Activated T-cell treated with anti-CD3 and anti-CD28 coated beads for 1 hour (primary cell): ENCODE results near the gene INPP4B.
"Not testable (repeated sequence)": the region's sequence is repeated elsewhere in the genome, so short reads cannot be mapped to it uniquely, and the experiment has no call there.

ENCODE experiments used
- DNase-seq: peaks from one replicate; pipeline ENCODE4 v3.0.0-alpha.2; 2020; ENCODE audit warnings: low read depth

Gene INPP4B

GRCh38 chr4:142408003-142408441 is 438.1 kb downstream of the INPP4B start:
- DNase-seq = no peak

DNA sequence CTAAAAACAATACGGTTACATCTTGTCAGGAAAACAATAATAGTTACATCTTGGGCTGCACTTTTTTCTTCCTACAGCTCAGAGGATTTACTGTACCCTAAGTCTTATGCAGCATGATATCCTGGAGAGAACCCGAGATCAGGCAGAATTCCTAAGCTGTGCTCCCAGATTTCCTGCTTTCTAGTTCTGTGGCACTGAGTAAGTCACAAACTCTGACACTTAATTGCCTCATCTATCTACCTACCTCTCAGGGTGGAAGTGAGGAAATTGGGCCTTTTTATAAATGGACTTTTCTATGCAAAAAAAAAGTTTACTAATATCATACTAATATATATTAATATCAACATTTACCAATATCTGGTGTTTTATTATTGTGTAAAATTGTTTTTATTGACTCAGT is 438.5 kb downstream of the INPP4B start:
- DNase-seq = no peak

DNA sequence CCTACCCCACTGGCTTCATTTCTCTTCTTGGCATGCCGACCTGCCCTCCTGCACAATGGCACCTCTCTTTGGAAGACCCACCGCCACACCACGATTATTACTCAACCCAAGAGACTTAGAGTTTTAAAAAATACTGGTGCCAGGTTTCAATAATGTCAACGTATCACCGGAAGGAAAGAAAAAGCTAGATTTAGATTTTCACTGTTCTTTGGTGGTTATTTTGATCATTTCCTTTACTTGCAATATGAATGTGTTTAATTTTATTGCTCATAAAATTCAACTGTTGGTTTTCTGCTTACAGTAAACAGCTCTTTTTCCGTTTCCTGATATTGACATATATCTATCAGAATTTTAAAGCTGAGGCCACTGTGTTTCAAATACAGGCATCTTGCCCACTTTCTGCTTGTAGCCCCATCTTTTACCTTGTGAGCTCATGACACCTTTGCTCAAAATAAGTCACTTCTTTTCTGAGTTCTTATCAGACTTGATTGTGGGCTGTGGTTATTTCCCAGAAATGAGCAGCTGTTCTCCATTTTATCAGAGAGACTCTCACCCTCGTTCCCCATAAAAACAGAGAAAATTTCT is 439.1 kb downstream of the INPP4B start:
- no peak for DNase-seq

GRCh38 chr4:142406499-142406835 is 439.6 kb downstream of the INPP4B start:
- DNase-seq = no peak

DNA sequence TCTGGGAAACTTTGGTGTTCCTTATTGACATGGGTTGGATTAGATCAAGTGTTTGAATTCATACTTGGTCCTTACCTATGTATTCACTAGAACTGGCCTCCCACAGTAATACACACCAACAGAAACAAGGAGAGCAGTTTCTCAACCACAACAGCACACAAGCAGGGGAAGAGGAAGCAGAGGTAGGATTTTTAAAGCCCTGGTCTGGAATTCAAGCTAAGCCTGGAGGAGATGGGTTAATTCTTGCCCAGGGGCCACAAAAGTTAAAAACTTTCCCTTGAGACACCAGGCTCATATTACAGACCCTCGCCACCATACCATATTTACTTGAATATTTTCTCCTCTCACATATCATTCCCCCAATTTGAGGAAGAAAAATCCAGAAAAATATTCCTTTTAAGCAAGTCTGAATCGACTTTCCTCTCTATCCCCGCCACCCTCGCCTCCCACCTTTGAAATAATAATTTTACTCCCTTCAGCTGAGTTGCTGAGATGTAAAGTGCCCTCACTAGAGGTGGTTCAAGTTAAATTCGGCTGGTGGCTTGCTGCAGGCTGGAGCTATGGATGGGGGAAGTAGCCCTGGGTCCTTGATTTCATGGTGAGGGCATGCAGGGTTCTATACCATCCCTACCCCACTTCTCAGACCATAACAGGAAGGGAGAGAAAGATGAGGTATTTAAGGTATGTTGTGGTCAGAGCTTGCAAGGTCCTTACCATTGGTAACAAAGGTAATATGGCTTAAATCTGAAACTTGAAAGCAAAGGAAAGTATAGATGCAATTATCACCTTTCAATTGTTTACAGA is 440.2 kb downstream of the INPP4B start:
- DNase-seq = no peak

DNA sequence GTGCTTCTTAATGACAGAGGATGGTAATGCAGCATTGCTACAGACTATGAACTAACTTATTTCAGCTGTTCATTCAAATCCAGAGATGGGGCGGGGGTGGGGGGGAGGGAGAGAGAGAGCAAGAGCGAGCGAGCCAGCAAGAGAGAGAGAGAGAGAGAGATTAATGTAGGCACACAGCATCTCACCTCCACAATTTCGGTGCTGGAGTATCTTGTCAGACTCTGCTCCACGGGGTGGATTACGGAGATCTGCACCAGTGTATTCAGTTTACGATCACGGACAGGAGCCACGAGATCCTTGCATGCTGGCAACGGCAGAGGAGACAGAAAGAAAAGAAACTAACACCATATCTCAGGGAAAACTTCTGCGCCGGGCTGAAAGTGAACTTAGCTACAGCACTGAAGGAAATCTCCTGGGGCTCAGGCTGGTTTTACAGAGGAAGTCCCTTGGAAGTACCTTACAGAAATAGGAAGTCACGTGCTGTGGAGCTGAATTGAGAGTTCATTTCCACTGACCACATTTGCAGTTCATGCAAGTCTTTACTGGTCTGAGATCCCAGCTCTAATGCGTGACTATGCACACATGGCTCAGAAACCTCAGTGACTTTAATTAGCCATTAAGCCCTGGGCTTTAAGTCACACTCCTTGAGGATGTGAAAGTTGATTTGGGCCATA is 440.9 kb downstream of the INPP4B start:
- peak; percentile 17 for DNase-seq

GRCh38 chr4:142404191-142404611 is 441.9 kb downstream of the INPP4B start:
- DNase-seq = no peak

GRCh38 chr4:142402900-142403299 is 443.2 kb downstream of the INPP4B start:
- no peak for DNase-seq

- DNase-seq = no peak
These were observed 443.9 kb downstream of the INPP4B start for GRCh38 chr4:142402156-142402555.

- DNase-seq = not testable (repeated sequence)
These were observed 448.6 kb downstream of the INPP4B start for GRCh38 chr4:142397364-142397991.

DNA sequence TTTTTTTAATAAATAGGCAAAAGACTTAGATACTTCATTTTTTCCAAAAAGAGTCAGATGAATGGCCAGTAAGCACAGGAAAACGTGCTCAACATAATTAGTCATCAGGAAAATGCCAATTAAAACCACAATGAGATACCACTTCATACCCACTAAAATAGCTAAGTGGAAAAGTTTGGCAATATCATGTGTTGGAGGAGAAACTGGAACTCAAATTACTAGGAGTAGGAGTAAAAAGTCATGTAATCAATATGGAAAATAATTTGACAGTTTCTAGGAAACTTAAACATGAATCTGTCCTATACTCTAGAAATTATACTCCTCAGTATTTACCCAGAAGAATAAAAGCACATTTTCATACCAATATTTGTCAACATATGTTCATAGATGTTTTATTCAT is 449.8 kb downstream of the INPP4B start:
- no peak for DNase-seq

DNA sequence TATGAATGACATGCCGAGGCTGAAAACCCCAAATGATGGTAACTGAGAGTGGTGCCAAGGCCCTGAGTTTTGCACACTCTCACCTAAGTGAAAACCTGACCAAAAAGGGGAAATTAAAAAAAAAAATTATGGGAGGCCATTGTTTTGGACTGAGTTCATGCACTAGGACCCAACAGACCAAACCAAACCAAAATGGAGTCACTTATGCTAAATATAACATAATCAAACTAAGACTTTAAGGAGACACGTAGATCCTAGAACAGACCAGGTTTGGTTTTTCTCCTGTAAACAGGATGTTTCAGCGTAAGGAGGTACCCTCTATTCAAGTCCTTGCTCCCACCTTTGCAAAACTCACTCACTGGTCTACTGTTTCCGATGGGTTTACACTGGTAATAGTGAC is 453.0 kb downstream of the INPP4B start:
- no peak for DNase-seq

GRCh38 chr4:142386856-142387255 is 459.2 kb downstream of the INPP4B start:
- no peak for DNase-seq

GRCh38 chr4:142386449-142386848 is 459.7 kb downstream of the INPP4B start:
- no peak for DNase-seq

- no peak for DNase-seq
These were observed 462.2 kb downstream of the INPP4B start for GRCh38 chr4:142383800-142384470.

DNA sequence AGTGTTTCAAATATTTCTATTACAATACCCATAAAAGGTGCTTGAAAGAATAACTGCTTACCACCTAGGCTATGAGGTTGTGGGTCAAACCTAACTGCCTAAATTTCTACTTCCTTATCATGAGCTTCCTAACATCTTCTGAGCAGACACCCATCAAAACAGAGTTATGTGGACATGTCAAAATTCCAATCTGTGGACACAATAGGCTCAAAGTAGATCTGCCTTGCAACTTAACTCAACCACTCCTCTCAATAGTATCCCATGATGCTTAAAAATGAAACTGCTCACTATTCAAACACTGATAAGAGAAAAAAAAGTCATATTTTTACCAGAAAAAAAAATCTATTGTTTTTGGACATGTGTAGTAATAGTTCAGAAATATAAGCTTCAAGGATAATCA is 462.7 kb downstream of the INPP4B start:
- DNase-seq = no peak

DNA sequence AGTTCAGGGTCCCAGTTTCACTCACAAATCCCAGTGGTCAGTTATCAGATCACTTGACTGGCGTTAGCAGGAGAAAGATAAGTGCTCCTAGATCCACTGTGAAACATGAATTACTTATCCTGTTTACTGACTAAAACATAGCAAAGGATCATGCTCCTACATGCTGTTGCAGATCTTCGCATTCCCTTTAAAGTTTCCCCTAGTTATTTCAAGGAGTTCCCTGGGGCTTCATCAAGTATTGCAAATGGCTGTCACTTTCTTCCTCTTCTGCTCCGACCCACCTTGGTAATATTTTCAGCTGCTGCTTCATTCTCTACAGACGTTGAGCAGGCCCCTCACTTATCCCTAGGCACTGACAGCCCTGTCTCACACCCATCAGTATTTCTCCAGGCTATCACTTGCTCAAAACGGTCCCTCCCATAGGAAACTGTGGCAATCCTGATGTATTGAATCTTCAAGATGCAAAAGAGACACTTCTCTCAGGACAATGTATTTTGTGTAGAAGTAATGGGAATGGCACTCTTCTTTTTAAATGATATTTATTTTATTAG is 466.0 kb downstream of the INPP4B start:
- DNase-seq = no peak

DNA sequence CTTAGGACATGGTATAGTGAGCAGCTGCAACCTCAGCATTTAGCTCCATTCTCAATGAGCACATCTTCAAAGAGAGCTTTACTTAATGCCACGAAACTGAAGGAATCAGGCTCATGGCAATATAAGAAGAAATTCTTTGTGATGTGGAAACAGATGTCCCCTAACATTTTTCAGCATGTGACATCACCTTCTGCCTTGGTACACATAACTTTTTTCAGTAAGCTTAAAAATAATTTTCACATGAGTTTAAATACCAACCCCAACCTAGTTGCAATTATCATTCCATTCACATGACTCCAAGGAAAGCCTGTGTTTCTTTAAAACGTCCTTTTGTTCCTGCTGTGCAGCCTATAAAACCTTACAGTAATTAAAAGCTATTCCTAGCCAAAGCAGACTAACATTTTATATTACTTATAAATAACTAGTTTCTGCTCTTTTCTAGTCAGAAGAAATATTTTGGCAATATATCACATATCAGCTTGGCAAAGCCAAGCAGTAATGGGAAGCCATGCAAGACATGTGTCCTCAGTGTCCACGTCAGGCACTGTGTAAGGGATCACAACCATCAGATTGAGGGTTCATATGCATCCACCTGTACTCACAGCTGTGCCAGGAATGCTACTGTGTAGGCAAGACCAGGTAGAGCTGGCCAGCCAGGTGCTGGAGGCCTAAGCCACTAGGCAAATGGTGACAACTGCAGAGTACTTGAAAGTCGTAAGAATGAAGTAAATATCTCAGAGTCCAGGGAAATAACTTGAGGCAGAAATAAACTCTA is 466.6 kb downstream of the INPP4B start:
- no peak for DNase-seq

- DNase-seq = no peak
These were observed 467.9 kb downstream of the INPP4B start for GRCh38 chr4:142378179-142378578.

GRCh38 chr4:142377342-142378091 is 468.6 kb downstream of the INPP4B start:
- DNase-seq = no peak
